HG03439 (cell line): ENCODE results near the gene TRIM54.

Experiments
- ATAC-seq: cut with Tn5 transposase; IDR thresholded peaks from one replicate; pipeline ENCODE4 v1.9.1; 2021; ENCODE audit warnings: mild to moderate bottlenecking, moderate library complexity; ENCODE audit not compliant: unreplicated experiment

TRIM54 gene

DNA sequence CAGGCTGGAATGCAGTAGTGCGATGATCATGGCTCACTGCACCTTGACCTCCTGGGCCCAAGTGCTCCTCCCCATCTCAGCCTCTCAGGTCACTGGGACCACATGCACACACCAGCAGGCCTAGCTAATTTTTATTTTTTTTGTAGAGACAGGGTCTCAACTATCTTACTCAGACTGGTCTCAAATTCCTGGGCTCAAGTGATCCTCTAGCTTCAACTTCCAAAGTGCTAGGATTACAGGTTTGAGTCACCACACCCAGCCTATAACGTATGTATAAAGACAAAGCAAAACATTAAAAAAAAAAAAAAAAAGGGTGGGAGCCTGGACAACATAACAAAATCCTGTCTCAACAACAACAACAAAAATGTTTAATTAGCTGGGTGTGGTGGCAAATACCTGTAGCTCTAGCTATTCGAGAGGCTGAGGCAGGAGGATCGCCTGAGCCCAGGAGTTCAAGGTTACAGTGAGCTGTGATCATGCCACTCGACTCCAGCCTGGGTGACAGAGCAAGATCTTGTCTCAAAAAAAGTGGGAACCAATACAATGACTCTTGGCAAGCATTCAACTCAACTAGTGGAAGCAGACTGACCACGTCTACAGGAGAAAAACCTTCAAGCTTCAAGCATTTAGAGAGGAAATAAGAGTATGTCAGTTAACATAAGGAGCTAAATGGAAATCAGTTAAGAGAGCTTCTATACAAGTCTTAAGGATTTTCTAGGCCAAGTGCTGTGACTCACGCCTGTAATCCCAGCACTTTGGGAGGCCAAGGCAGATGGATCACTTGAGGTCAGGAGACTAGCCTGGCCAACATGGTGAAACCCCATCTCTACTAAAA, 71.8 kb downstream of the TRIM54 start:
- ATAC-seq, result no peak

- ATAC-seq, result no peak
These were observed 72.3 kb downstream of the TRIM54 start for GRCh38 chr2:27354597-27354927.

GRCh38 chr2:27356056-27356381, 73.8 kb downstream of the TRIM54 start:
- ATAC-seq, result peak; percentile 36

DNA sequence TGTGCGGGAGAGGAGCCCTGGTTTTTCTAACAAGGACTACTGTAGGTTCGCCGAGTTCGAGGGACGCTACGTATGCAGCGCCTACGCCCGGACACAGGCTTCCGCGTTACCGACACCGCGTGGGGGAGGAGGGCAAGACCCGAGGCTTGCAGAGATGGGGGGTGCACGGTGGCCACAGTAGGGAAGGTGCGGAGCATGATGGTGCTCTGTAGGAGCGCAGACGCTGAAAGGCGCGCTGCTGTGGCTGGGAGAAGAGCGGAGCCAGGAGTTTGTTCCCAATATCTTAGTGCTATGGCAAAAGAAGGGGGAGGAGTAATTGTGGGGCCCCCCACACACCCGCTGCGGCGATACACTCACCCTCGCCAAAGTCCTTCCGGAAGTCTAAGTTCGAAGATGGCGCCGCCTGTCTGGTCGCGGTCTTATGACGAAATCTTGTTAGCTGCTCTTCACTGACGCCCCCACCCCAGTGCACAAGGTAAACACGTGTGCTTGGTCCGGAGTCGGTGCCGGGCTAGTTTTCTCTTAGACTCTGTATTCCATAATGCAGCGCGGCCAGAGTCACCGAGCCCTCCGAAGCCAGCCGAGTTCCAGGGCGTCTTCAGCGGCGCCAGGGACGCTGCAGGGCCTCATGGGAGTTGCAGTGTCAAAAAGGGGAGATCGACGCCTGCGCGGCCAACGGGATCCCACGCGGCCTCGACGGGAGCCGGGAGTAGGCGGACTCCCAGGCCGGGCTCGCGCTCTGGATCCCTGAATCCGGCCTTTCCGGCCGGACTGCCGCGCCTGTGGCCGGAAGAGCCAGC, 74.4 kb downstream of the TRIM54 start, which contains the start of gene GTF3C2:
TSS of gene GTF3C2 (minus strand) at position 383 of the 800 bp plus-strand sequence. CDS start 13,210 bp downstream, outside the sequence.
- ATAC-seq, result peak; percentile 84
